Panc1 (cell line): ENCODE data around the gene ELOB.

Source experiments
- POLR2AphosphoS5 ChIP-seq: IDR thresholded peaks from 2 replicates; pipeline ENCODE4 v1.6.1; 2012; ENCODE audit warnings: mild to moderate bottlenecking, low read depth, low read length, moderate library complexity
- TCF7L2 ChIP-seq: IDR thresholded peaks from 2 replicates; pipeline ENCODE4 v1.6.1; 2011; ENCODE audit warnings: mild to moderate bottlenecking, low read depth, low read length, inconsistent platforms

DNA sequence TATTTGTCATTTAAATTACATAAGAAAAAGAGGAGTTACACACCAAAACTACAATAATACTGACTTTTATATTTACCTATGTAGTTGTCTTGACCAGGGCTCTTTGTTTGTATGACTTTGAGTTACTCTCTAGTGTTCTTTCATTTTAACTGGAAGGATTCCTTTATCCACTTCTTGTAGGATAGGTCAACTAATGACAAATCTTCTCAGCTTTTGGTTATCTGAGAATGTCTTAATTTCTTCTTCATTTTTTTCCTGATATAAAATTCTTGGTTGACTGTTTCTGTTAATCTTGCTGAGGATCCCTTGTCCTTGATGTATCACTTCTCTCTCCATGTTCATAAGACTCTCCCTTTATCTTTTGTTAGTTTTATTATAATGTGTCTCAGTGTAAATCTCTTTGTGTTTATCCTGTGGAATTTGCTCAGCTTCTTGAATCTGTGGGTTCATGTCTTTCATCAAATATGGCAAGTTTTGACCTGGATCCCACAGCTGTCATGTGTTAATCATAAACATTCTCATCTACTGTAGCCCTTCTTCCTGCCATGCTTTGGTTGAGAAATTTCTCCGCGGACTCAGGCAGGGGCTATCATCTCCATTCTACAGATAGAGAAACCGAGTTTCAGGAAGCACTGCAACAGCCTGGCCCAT lies 26.6 kb upstream of the ELOB start:
- TF ChIP-seq TCF7L2 (no peak), POLR2AphosphoS5 (no peak)
